Fibroblast of lung (primary cell): ENCODE measurements around the gene NUDT3. TPM values are rescaled to one million over a fixed set of nuclear protein-coding genes. Genes with fewer than 3 reads are reported as not detected.

Experiments
- DNase-seq, 2 donors: peaks; one replicate each; pipeline versions ENCODE4 v3.0.0 to v3.0.0-alpha.2; 2010; ENCODE audit warnings: low read depth in 2 of 2
- H2AFZ ChIP-seq: 2 replicates; pipeline ENCODE4 v1.5.1; 2012; ENCODE audit warnings: low read length, control low read depth, inconsistent platforms
- H3K27ac ChIP-seq: 2 replicates; pipeline ENCODE4 v1.5.1; 2011; ENCODE audit warnings: low read length, control low read depth; ENCODE audit not compliant: insufficient read depth
- H3K27me3 ChIP-seq: 2 replicates; pipeline ENCODE4 v1.5.1; 2011; ENCODE audit warnings: mild to moderate bottlenecking, low read length; ENCODE audit not compliant: control insufficient read depth, insufficient read depth
- H3K36me3 ChIP-seq: 2 replicates; pipeline ENCODE4 v1.5.1; 2011; ENCODE audit warnings: low read length; ENCODE audit not compliant: control insufficient read depth, insufficient read depth
- H3K4me1 ChIP-seq: 2 replicates; pipeline ENCODE4 v1.5.1; 2011; ENCODE audit warnings: low read length; ENCODE audit not compliant: control insufficient read depth, insufficient read depth; ENCODE audit errors: extremely low read depth
- H3K4me2 ChIP-seq: 2 replicates; pipeline ENCODE4 v1.5.1; 2011; ENCODE audit warnings: low read length, control low read depth; ENCODE audit not compliant: insufficient read depth; ENCODE audit errors: extremely low read depth
- H3K4me3 ChIP-seq, 4 experiments: fragments of 200-600 bp in 1 of 4; sonication (generic) in 1 of 4; replicated peaks in 1 of 4; 2 replicates each; pipeline ENCODE4 v1.5.1; 2011 to 2016; ENCODE audit warnings: low read length in 4 of 4, low read depth in 3 of 4, mild to moderate bottlenecking in 3 of 4, control low read depth in 2 of 4, inconsistent platforms in 1 of 4, mixed read lengths in 1 of 4; ENCODE audit not compliant: insufficient read depth in 1 of 4; ENCODE audit errors: control extremely low read depth in 1 of 4
- H3K79me2 ChIP-seq: 2 replicates; pipeline ENCODE4 v1.5.1; 2012; ENCODE audit warnings: mild to moderate bottlenecking, low read length, inconsistent platforms; ENCODE audit not compliant: control insufficient read depth, insufficient read depth
- H3K9ac ChIP-seq: 2 replicates; pipeline ENCODE4 v1.5.1; 2011; ENCODE audit warnings: mild to moderate bottlenecking, low read length, control low read depth; ENCODE audit not compliant: insufficient read depth
- H3K9me3 ChIP-seq: 2 replicates; pipeline ENCODE4 v1.5.1; 2012; ENCODE audit warnings: low read depth, low read length; ENCODE audit not compliant: control insufficient read depth, insufficient read depth
- H4K20me1 ChIP-seq: 2 replicates; pipeline ENCODE4 v1.5.1; 2011; ENCODE audit warnings: low read length; ENCODE audit not compliant: control insufficient read depth, insufficient read depth; ENCODE audit errors: extremely low read depth
- CTCF ChIP-seq, 2 donors: IDR thresholded peaks in 1 of 2; conservative IDR thresholded peaks in 1 of 2; 1 replicate in 1 of 2; 2 replicates in 1 of 2; pipeline ENCODE4 v1.5.1; 2011 to 2012; ENCODE audit warnings: low read length in 2 of 2, control low read depth in 1 of 2, inconsistent platforms in 1 of 2, low read depth in 1 of 2, mild to moderate bottlenecking in 1 of 2
- EZH2 ChIP-seq: IDR thresholded peaks from 2 replicates; pipeline ENCODE4 v1.5.1; 2012; ENCODE audit warnings: low read length, control low read depth, mild to moderate bottlenecking; ENCODE audit errors: missing control alignments
- polyA plus RNA-seq, 2 donors: library from polyadenylated mRNA; depleted of rRNA in 1 of 2; stranded (reverse) in 1 of 2; unstranded in 1 of 2; fragments of >200 nt; gene quantifications; 2 replicates each; pipeline ENCODE4 v1.2.1, GENCODE V29; 2011 to 2012; ENCODE audit warnings: missing spikeins in 1 of 2
- total RNA-seq: library from RNA; depleted of rRNA; stranded (reverse); fragments of >200 nt; gene quantifications from 2 replicates; pipeline ENCODE4 v1.2.1, GENCODE V29; 2014

The NUDT3 gene
- total and polyA plus RNA-seq, 2 donors (not counting 1 experiment from before 2014, with no cell fraction given) = 16.0 to 27.4 TPM

- peaks cover 3% of the 10 kb centered on the region for H4K20me1 ChIP-seq
- no peak for TF ChIP-seq CTCF (conservative IDR thresholded peaks at IDR 0.05 in 1 of 2, IDR thresholded peaks at IDR 0.05 in 1 of 2; ENCODE audit: low read depth in 1 of 2, low read length in 2 of 2)
- no peak for TF ChIP-seq EZH2
- H3K79me2 ChIP-seq = peaks cover 7% of the 10 kb centered on the region
- H2AFZ ChIP-seq = no peak overlapping the region
- H3K27ac ChIP-seq = no peak overlapping the region
- H3K27me3 ChIP-seq = no peaks in the 10 kb centered on the region
- no peak overlapping the region for H3K4me3 ChIP-seq
- no peak overlapping the region for H3K4me2 ChIP-seq
- peak; percentile 52 to 72 for DNase-seq
- H3K4me1 ChIP-seq = peaks cover 6% of the 10 kb centered on the region
- no peaks in the 10 kb centered on the region for H3K36me3 ChIP-seq
- no peaks in the 10 kb centered on the region for H3K9me3 ChIP-seq
- no peak overlapping the region for H3K9ac ChIP-seq
Measured at GRCh38 chr6:34305982-34306708, 86.3 kb downstream of the NUDT3 start.

GRCh38 chr6:34305497-34305896 is 87.0 kb downstream of the NUDT3 start:
- Histone ChIP-seq H3K9me3 (no peaks in the 10 kb centered on the region), H3K4me3 (no peak overlapping the region), H2AFZ (no peak overlapping the region), H3K27me3 (no peaks in the 10 kb centered on the region), H3K27ac (no peak overlapping the region), H3K9ac (no peak overlapping the region), H4K20me1 (peaks cover 3% of the 10 kb centered on the region), H3K4me2 (no peak overlapping the region), H3K36me3 (no peaks in the 10 kb centered on the region), H3K79me2 (peaks cover 7% of the 10 kb centered on the region), H3K4me1 (peaks cover 6% of the 10 kb centered on the region)
- TF ChIP-seq CTCF (conservative IDR thresholded peaks at IDR 0.05 in 1 of 2, IDR thresholded peaks at IDR 0.05 in 1 of 2; ENCODE audit: low read depth in 1 of 2, low read length in 2 of 2) (no peak), EZH2 (no peak)
- DNase-seq = no peak

- Histone ChIP-seq H3K4me1 (peaks cover 6% of the 10 kb centered on the region), H3K79me2 (peaks cover 7% of the 10 kb centered on the region), H3K27ac (no peak overlapping the region), H3K9ac (no peak overlapping the region), H3K4me2 (no peak overlapping the region), H4K20me1 (peaks cover 3% of the 10 kb centered on the region), H2AFZ (no peak overlapping the region), H3K36me3 (no peaks in the 10 kb centered on the region), H3K9me3 (no peaks in the 10 kb centered on the region), H3K4me3 (no peak overlapping the region), H3K27me3 (no peaks in the 10 kb centered on the region)
- DNase-seq = no peak
- TF ChIP-seq EZH2 (no peak), CTCF (conservative IDR thresholded peaks at IDR 0.05 in 1 of 2, IDR thresholded peaks at IDR 0.05 in 1 of 2; ENCODE audit: low read depth in 1 of 2, low read length in 2 of 2) (no peak)
Measured at GRCh38 chr6:34304164-34304563, 88.3 kb downstream of the NUDT3 start.
